Measurements from ENCODE around the gene ABHD3.
"Not testable (repeated sequence)": the region's sequence is repeated elsewhere in the genome, so short reads cannot be mapped to it uniquely, and the experiment has no call there.

The ABHD3 gene

DNA sequence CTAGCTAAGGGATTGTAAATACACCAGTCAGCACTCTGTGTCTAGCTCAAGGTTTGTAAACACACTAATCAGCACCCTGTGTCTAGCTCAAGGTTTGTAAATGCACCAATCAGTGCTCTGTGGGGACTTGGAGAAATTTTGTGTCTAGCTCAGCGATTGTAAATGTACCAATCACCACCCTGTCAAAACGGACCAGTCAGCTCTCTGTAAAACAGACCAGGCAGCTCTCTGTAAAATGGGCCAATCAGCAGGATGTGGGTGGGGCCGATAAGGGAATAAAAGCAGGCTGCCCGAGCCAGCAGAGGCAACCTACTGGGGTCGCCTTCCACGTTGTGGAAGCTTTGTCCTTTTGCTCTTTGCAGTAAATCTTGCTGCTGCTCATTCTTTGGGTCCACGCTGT, 2.6 kb upstream of the ABHD3 start:
- not testable (repeated sequence) for FAIRE-seq; DNase-seq (ENCODE audit: extremely low spot score, insufficient read length, low read depth)

DNA sequence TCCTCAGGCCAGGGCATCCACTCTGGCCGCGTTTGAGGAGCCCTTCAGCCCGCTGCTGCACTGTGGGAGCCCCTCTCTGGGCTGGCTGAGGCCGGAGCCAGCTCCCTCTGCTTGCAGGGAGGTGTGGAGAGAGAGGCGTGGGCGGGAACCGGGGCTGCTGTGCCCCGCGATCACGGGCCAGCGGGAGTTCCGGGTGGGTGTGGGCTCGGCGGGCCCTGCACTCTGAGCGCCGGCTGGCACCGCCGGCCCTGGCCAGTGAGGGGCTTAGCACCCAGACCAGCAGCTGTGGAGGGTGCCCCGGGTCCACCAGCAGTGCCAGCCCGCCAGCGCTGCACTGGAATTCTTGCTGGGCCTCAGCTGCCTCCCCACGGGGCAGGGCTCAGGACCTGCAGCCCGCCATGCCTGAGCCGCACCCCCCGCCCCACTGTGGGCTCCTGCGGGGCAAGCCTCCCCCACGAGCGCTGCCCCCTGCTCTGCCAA, 1.9 kb upstream of the ABHD3 start:
- no peak for FAIRE-seq
- DNase-seq (ENCODE audit: extremely low spot score, insufficient read length, low read depth): no peak

- DNase-seq (ENCODE audit: extremely low spot score, insufficient read length, low read depth) (no peak), FAIRE-seq (peak; percentile 79)
These were observed 1.2 kb downstream of the ABHD3 start for GRCh38 chr18:21703241-21703820.

- no peak for FAIRE-seq
- DNase-seq (ENCODE audit: extremely low spot score, insufficient read length, low read depth): no peak
These were observed 2.0 kb downstream of the ABHD3 start for GRCh38 chr18:21702602-21703001.

GRCh38 chr18:21701621-21702020, 3.0 kb downstream of the ABHD3 start:
- FAIRE-seq (no peak), DNase-seq (ENCODE audit: extremely low spot score, insufficient read length, low read depth) (no peak)

- no peak for FAIRE-seq
These were observed 4.0 kb downstream of the ABHD3 start for GRCh38 chr18:21700528-21701075.

DNA sequence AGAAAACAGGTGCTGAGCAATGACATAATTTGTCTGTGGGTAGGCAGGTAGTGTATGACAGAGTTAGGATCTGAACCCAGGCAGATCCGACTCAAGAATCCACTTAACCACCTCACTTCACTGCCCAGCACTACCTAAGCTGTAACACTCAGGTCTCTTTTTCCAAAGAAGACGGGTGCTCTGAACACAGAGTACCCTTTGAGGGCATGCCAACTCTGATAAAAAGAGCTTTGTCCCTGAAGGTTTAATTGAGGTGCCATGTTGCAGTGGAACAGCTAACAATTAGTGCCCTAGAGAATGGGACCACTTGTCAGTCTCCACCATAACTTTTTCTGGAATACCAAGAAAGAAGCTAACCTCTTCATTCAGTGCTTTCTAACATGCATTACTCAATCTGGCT, 11.3 kb downstream of the ABHD3 start:
- DNase-seq (ENCODE audit: extremely low spot score, insufficient read length, low read depth) (no peak), FAIRE-seq (no peak)

More at GRCh38 chr18:21700528-21701075, 4.0 kb downstream of the ABHD3 start:
- no peak for DNase-seq (ENCODE audit: extremely low spot score, insufficient read length, low read depth)

GRCh38 chr18:21689736-21690135, 14.8 kb downstream of the ABHD3 start:
- FAIRE-seq (no peak), DNase-seq (ENCODE audit: extremely low spot score, insufficient read length, low read depth) (no peak)

DNA sequence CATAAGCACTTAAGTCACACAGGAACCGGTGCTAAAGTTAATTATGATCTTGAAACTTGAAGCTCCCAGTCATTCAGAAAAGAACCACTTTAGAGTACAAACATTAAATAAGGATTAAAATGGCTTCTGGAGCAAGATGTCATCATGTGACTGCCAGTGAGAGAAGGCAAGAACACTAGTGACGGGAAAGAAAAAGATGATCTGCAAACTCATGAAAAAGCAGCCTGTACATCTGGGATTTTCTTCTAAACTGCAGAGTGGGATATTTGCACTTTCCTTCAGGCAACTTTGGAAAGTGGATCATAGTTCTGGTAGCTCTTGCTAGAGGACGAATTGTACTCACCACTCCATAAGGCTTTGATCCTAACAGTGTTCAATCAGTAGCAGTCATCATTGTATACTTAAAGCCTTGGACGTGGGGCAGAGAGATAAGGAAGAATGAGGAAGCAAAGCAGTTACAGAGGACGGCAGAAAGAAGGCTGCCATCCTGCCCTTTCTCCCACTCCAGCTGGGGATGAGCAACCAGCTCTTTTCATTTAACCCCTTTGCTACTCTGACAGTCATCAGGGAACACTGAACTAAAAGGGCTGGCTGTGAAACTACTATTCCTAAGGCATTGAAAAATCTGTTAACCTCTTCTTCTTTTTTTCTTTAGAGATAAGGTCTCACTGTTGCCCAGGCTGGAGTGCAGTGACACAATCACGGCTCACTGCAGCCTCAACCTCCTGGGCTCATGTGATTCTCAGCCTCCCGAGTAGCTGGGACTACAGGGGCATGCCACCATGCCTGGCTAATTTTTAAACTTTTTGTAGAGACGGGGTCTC, 18.1 kb downstream of the ABHD3 start:
- FAIRE-seq (no peak), DNase-seq (ENCODE audit: extremely low spot score, insufficient read length, low read depth) (no peak)

GRCh38 chr18:21685556-21685981, 19.0 kb downstream of the ABHD3 start:
- FAIRE-seq: peak; percentile 89
- not testable (repeated sequence) for DNase-seq (ENCODE audit: extremely low spot score, insufficient read length, low read depth)

GRCh38 chr18:21684731-21685130, 19.8 kb downstream of the ABHD3 start:
- FAIRE-seq: peak; percentile 78
- DNase-seq (ENCODE audit: extremely low spot score, insufficient read length, low read depth): no peak

- DNase-seq (ENCODE audit: extremely low spot score, insufficient read length, low read depth): peak; percentile 22
- FAIRE-seq: peak; percentile 87
These were observed 22.1 kb downstream of the ABHD3 start for GRCh38 chr18:21682371-21683051.

GRCh38 chr18:21680161-21680560, 24.4 kb downstream of the ABHD3 start:
- FAIRE-seq: no peak

DNA sequence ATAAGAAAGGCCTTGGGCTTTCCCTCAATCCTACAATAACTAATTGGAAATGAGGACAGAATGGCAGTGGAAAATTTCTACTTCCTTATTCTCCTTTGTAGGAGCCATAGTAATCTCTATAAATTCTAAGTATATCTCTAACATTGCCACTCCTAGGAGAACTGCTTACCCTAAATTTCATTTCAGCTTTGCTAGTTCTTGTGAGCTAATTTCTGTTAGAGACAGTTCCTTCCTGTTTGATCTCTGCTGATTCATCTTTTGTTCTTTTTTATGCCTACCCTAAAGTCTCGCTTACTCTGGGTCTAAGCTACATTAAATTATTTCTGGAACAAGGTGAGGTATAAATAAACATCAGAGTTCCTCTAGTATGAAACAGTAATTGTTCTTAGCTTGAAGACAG, 25.7 kb downstream of the ABHD3 start:
- FAIRE-seq (no peak), DNase-seq (ENCODE audit: extremely low spot score, insufficient read length, low read depth) (no peak)

More at GRCh38 chr18:21680161-21680560, 24.4 kb downstream of the ABHD3 start:
- DNase-seq (ENCODE audit: extremely low spot score, insufficient read length, low read depth): no peak

GRCh38 chr18:21675354-21675753, 29.2 kb downstream of the ABHD3 start:
- FAIRE-seq; DNase-seq (ENCODE audit: extremely low spot score, insufficient read length, low read depth): not testable (repeated sequence)

DNA sequence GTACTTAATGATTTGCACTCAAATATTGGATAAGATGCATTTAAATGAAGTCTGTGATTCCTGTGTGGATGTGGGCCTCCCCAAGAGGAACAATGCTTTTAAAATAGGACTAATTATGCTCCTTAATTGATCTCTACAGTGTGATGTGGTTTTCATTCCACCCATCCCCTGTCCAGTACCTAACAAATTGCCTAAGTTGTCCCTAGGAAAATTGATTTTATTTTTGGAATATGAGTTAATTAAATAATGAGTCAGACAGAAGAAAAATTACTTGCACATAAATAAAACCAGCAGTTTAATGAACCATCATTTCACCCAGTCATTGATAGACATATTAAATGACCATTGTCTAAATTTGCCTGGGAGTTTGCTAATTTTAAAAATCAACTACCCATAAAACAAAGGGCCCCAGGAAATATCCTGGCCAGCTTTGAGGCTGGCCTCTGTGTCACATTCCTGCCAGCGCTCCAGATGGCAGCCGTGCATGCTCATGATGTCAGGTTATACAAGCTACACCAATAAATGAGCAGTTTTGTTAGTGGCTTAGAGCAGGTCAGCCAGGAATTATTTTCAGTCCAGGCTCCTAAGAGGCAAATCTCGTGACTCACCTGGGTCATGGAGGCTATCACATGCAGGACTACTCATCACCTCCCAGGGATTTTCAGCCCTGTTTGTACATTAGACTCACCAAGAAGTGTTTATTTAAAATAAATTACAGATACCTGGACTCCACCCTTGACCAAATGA, 31.9 kb downstream of the ABHD3 start:
- no peak for DNase-seq (ENCODE audit: extremely low spot score, insufficient read length, low read depth)
- no peak for FAIRE-seq

DNA sequence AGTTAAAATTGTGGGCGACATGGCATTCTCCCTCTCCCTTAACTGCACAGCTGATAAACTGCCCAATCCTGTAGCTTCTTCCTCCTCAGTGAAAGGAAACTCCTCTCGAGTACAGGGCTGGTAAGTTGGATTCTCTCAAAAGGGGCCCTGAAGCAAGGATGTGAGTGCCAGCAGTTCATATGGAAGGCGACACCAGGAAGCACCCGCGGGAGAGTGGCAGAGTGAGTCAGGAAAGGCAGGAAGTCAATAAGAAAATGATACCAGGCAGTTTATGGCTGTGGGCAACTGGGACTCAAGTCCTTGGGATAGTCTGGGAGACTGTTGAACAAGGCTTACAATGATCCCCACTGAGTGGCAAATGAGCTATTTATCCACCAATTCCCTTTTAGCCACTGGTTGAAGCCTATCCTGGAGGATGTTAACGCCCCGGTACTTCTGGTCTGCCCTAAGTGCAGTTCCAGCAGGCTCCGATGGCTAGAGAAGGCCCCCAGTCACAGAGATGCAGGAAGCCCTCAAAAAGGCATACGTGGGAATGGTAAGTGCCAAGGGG, 34.8 kb downstream of the ABHD3 start:
- DNase-seq (ENCODE audit: extremely low spot score, insufficient read length, low read depth) (no peak), FAIRE-seq (no peak)

DNA sequence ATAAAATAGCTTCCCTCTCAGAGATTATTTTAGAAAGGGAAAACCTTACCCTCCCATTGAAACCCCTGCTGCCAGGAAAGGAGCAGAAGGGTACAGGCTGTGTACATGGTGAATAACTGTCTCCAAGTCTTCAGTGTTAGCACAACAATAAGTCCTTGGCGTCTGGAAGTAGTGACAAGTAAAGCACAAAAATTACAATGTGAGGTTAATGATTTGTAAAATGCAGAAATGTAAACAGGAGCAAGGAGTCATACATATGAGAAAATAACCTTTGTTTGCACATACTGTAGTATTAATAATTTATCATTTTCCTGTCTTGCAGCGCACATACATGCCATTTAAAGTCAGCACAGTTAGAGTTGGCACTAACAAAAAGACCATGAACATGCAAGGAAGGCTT, 40.5 kb downstream of the ABHD3 start:
- DNase-seq (ENCODE audit: extremely low spot score, insufficient read length, low read depth) (no peak), FAIRE-seq (no peak)

- no peak for FAIRE-seq
- no peak for DNase-seq (ENCODE audit: extremely low spot score, insufficient read length, low read depth)
These were observed 41.0 kb downstream of the ABHD3 start for GRCh38 chr18:21663578-21663977.

GRCh38 chr18:21662581-21662980, 42.0 kb downstream of the ABHD3 start:
- FAIRE-seq (no peak), DNase-seq (ENCODE audit: extremely low spot score, insufficient read length, low read depth) (no peak)
